K562 (cell line): Measurements from ENCODE around the gene HADHB. TPM values are rescaled to one million over a fixed set of nuclear protein-coding genes. Genes with fewer than 3 reads are reported as not detected.

Source experiments
- ATF4 ChIP-seq: fragments of 450-650 bp; formaldehyde crosslinking; IDR thresholded peaks from 2 replicates; pipeline ENCODE4 v1.4.0; 2022; ENCODE audit warnings: mild to moderate bottlenecking, moderate library complexity
- CBX1 ChIP-seq: sonication (generic); IDR thresholded peaks from 2 replicates; pipeline ENCODE4 v1.6.1; 2016; ENCODE audit warnings: antibody characterized with exemption, low read depth, mild to moderate bottlenecking
- DNMT1 ChIP-seq: fragments of 450-650 bp; IDR thresholded peaks from 2 replicates; pipeline ENCODE4 v1.6.1; 2016; ENCODE audit warnings: antibody characterized with exemption, mild to moderate bottlenecking
- ETV5 ChIP-seq: sonication (generic); formaldehyde crosslinking; IDR thresholded peaks from 2 replicates; pipeline ENCODE4 v1.4.0; 2020; ENCODE audit warnings: low read depth, mild to moderate bottlenecking, missing genetic modification reagents
- FOXK2 ChIP-seq, 2 experiments: fragments of 450-650 bp; IDR thresholded peaks in 1 of 2; conservative IDR thresholded peaks in 1 of 2; 2 replicates each; pipeline ENCODE4 v1.6.1; 2016; ENCODE audit warnings: low read depth in 2 of 2, mild to moderate bottlenecking in 1 of 2
- IFI16 ChIP-seq: fragments of 250-450 bp; sonication (Bioruptor Pico); IDR thresholded peaks from 2 replicates; pipeline ENCODE4 v2.1.2; 2022; ENCODE audit warnings: mild to moderate bottlenecking, inconsistent platforms
- JUND ChIP-seq, 2 experiments: IDR thresholded peaks; 2 replicates in 1 of 2; 3 replicates in 1 of 2; pipeline ENCODE4 v1.6.1; 2011; ENCODE audit warnings: borderline replicate concordance in 2 of 2, low read depth in 2 of 2, low read length in 2 of 2, improper control_type of control experiment in 1 of 2, missing biosample characterization in 1 of 2, missing genetic modification characterization in 1 of 2, missing genetic modification reagents in 1 of 2
- MEF2A ChIP-seq: IDR thresholded peaks from 2 replicates; pipeline ENCODE4 v1.6.1; 2011; ENCODE audit warnings: low read depth, mild to moderate bottlenecking, low read length, moderate library complexity; ENCODE audit not compliant: control insufficient read depth
- MYC ChIP-seq, 2 experiments: fragments of 250-450 bp in 1 of 2; sonication (Bioruptor Pico) in 1 of 2; IDR thresholded peaks; 2 replicates each; pipeline versions ENCODE4 v1.5.1 to v1.6.1; 2012 to 2021; ENCODE audit warnings: low read depth in 2 of 2, borderline replicate concordance in 1 of 2, improper control_type of control experiment in 1 of 2, low read length in 1 of 2, mild to moderate bottlenecking in 1 of 2, moderate library complexity in 1 of 2
- NFIX ChIP-seq: fragments of 250-450 bp; sonication (Bioruptor Pico); IDR thresholded peaks from 2 replicates; pipeline ENCODE4 v1.4.0; 2020; ENCODE audit warnings: low read depth, mild to moderate bottlenecking, moderate library complexity
- NR3C1 ChIP-seq: sonication (generic); formaldehyde crosslinking; IDR thresholded peaks from 2 replicates; pipeline ENCODE4 v1.8.1; 2022; ENCODE audit warnings: missing genetic modification reagents
- PCBP1 ChIP-seq: fragments of 200-400 bp; formaldehyde crosslinking; IDR thresholded peaks from 2 replicates; pipeline ENCODE4 v1.6.1; 2018; ENCODE audit warnings: mild to moderate bottlenecking, low read depth, low read length; ENCODE audit not compliant: poor library complexity, severe bottlenecking
- PCBP2 ChIP-seq: fragments of 200-400 bp; formaldehyde crosslinking; IDR thresholded peaks from 2 replicates; pipeline ENCODE4 v1.6.1; 2018; ENCODE audit warnings: low read length, low read depth, mild to moderate bottlenecking, moderate library complexity; ENCODE audit not compliant: poor library complexity, severe bottlenecking
- RBM15 ChIP-seq: fragments of 200-400 bp; formaldehyde crosslinking; IDR thresholded peaks from 2 replicates; pipeline ENCODE4 v1.6.1; 2018; ENCODE audit warnings: mild to moderate bottlenecking, low read length, moderate library complexity; ENCODE audit not compliant: insufficient read depth
- RBM17 ChIP-seq: fragments of 200-400 bp; formaldehyde crosslinking; IDR thresholded peaks from 2 replicates; pipeline ENCODE4 v1.6.1; 2017; ENCODE audit warnings: low read depth, mild to moderate bottlenecking, low read length, borderline replicate concordance
- SAFB ChIP-seq: fragments of 200-400 bp; formaldehyde crosslinking; IDR thresholded peaks from 2 replicates; pipeline ENCODE4 v1.6.1; 2017; ENCODE audit warnings: low read depth, low read length, borderline replicate concordance
- SPI1 ChIP-seq: IDR thresholded peaks from 2 replicates; pipeline ENCODE4 v1.6.1; 2011; ENCODE audit warnings: low read depth, low read length, control low read depth, borderline replicate concordance
- TEAD4 ChIP-seq, 2 experiments: sonication (generic) in 1 of 2; formaldehyde crosslinking in 1 of 2; IDR thresholded peaks; 2 replicates each; pipeline versions ENCODE4 v1.6.1 to v1.8.0; 2012 to 2022; ENCODE audit warnings: borderline replicate concordance in 1 of 2, inconsistent platforms in 1 of 2, low read length in 1 of 2, mild to moderate bottlenecking in 1 of 2, missing genetic modification reagents in 1 of 2
- XRCC5 ChIP-seq: fragments of 200-400 bp; formaldehyde crosslinking; IDR thresholded peaks from 2 replicates; pipeline ENCODE4 v1.6.1; 2017; ENCODE audit warnings: low read depth, mild to moderate bottlenecking, low read length
- ZBTB2 ChIP-seq: fragments of 450-650 bp; IDR thresholded peaks from 2 replicates; pipeline ENCODE4 v1.6.1; 2016; ENCODE audit warnings: antibody characterized with exemption
- ZNF224 ChIP-seq: sonication (generic); formaldehyde crosslinking; IDR thresholded peaks from 2 replicates; pipeline ENCODE4 v1.8.0; 2022; ENCODE audit warnings: mild to moderate bottlenecking, missing genetic modification reagents
- ZNF347 ChIP-seq: fragments of 450-650 bp; formaldehyde crosslinking; IDR thresholded peaks from 2 replicates; pipeline ENCODE4 v1.4.0; 2020; ENCODE audit warnings: low read depth, mild to moderate bottlenecking, moderate library complexity
- ZNF445 ChIP-seq: fragments of 250-450 bp; sonication (Bioruptor Pico); IDR thresholded peaks from 2 replicates; pipeline ENCODE4 v1.4.0; 2020; ENCODE audit warnings: low read depth, mild to moderate bottlenecking, moderate library complexity
- polyA plus RNA-seq, 8 experiments: library from polyadenylated mRNA; depleted of rRNA in 4 of 8; stranded (reverse) in 5 of 8; unstranded in 3 of 8; fragments of >200 nt; fragmentation: Nextera tagmentation in 2 of 8; fragmentation: Illumina TruSeq in 1 of 8; extraction: Ambion mirVana in 2 of 8; extraction: Trizol in 1 of 8; gene quantifications; 2 replicates each; pipeline versions ENCODE4 v1.2.1 to v1.2.3, GENCODE V29; 2011 to 2014; ENCODE audit warnings: inconsistent platforms in 1 of 8, missing spikeins in 1 of 8
- total RNA-seq, 7 experiments: library from RNA; depleted of rRNA in 6 of 7; stranded (reverse); fragments of >200 nt in 6 of 7; fragmentation: Illumina TruSeq in 2 of 7; extraction: Trizol in 2 of 7; gene quantifications; 2 replicates each; pipeline versions ENCODE4 v1.2.1 to v1.2.3, GENCODE V29; 2011 to 2021; ENCODE audit warnings: low replicate concordance in 1 of 7

Gene HADHB
- total and polyA plus RNA-seq, 9 of the 15 experiments (the other 6 are each of a cell fraction or from before 2014, with no cell fraction given), result 67.3 to 199 (median 100) TPM

GRCh38 chr2:26316845-26317244 is 72.1 kb downstream of the HADHB start (continued):
- no peak for TF ChIP-seq JUND (IDR thresholded peaks at IDR 0.05; ENCODE audit: borderline replicate concordance, low read depth, low read length)
- no peak; the same call in 2 of the 3 replicates for TF ChIP-seq JUND (tag; IDR thresholded peaks at IDR 0.05; ENCODE audit: borderline replicate concordance, low read depth, low read length)
- TF ChIP-seq SPI1, result no peak
- no peak for TF ChIP-seq ATF4 (CRISPR knock-in tag)
- TF ChIP-seq ETV5 (CRISPR knock-in tag), result no peak
- no peak for TF ChIP-seq PCBP2
- TF ChIP-seq CBX1, result no peak
- peak; percentile 80 for TF ChIP-seq TEAD4 (IDR thresholded peaks at IDR 0.05; ENCODE audit: low read length)
- no peak for TF ChIP-seq TEAD4 (CRISPR knock-in tag; IDR thresholded peaks at IDR 0.05; ENCODE audit: borderline replicate concordance)
- TF ChIP-seq RBM17, result no peak
- no peak for TF ChIP-seq NFIX (CRISPR knock-in tag)
- no peak for TF ChIP-seq XRCC5
- no peak for TF ChIP-seq ZNF445
- TF ChIP-seq SAFB, result no peak
- TF ChIP-seq DNMT1, result no peak
- no peak for TF ChIP-seq RBM15
- TF ChIP-seq MEF2A, result no peak
- no peak for TF ChIP-seq ZBTB2
- no peak for TF ChIP-seq ZNF347 (CRISPR knock-in tag)
- TF ChIP-seq IFI16 (CRISPR knock-in tag), result no peak
- TF ChIP-seq MYC (IDR thresholded peaks at IDR 0.05; ENCODE audit: low read depth, low read length), result no peak
- no peak for TF ChIP-seq MYC (CRISPR knock-in tag; IDR thresholded peaks at IDR 0.05; ENCODE audit: borderline replicate concordance, low read depth)
- TF ChIP-seq FOXK2 (conservative IDR thresholded peaks at IDR 0.05 in 1 of 2, IDR thresholded peaks at IDR 0.05 in 1 of 2; ENCODE audit: low read depth in 2 of 2), result no peak
- TF ChIP-seq NR3C1, result no peak
- TF ChIP-seq PCBP1, result no peak
- no peak for TF ChIP-seq ZNF224 (CRISPR knock-in tag)
